Cardiac muscle cell (in vitro differentiated cells and primary cell): ENCODE data around the gene ISOC2. TPM values are rescaled to one million over a fixed set of nuclear protein-coding genes. Genes with fewer than 3 reads are reported as not detected.
"Not testable (repeated sequence)": the region's sequence is repeated elsewhere in the genome, so short reads cannot be mapped to it uniquely, and the experiment has no call there.

Source experiments
- DNase-seq, 2 donors: peaks; one replicate each; pipeline versions ENCODE4 v3.0.0 to v3.0.0-alpha.2; 2010 to 2017; ENCODE audit warnings: low read depth in 1 of 2, low spot score in 1 of 2
- H3K27ac ChIP-seq: fragments of 200-600 bp; sonication (generic); 2 replicates; pipeline ENCODE4 v1.5.1; 2016
- H3K27me3 ChIP-seq: fragments of 200-600 bp; sonication (generic); 2 replicates; pipeline ENCODE4 v1.6.0; 2016; ENCODE audit warnings: control low read depth
- H3K36me3 ChIP-seq: fragments of 200-600 bp; sonication (generic); 2 replicates; pipeline ENCODE4 v1.5.1; 2016; ENCODE audit warnings: control low read depth
- H3K4me1 ChIP-seq: fragments of 200-600 bp; sonication (generic); 2 replicates; pipeline ENCODE4 v1.8.1; 2017; ENCODE audit warnings: low read depth, mild to moderate bottlenecking, mixed run types
- H3K4me3 ChIP-seq: fragments of 200-600 bp; sonication (generic); 2 replicates; pipeline ENCODE4 v1.5.1; 2016; ENCODE audit warnings: mild to moderate bottlenecking
- H3K9me3 ChIP-seq: fragments of 200-600 bp; sonication (generic); 2 replicates; pipeline ENCODE4 v1.5.1; 2017; ENCODE audit warnings: low read depth, mild to moderate bottlenecking, control low read depth
- CTCF ChIP-seq: IDR thresholded peaks from 2 replicates; pipeline ENCODE4 v1.5.1; 2012; ENCODE audit warnings: low read depth, mild to moderate bottlenecking, low read length
- polyA plus RNA-seq: library from polyadenylated mRNA; unstranded; fragments of >200 nt; fragmentation: Nextera tagmentation; extraction: Ambion mirVana; gene quantifications from 2 replicates; pipeline ENCODE4 v1.2.1, GENCODE V29; 2016
- total RNA-seq: library from RNA; depleted of rRNA; stranded (reverse); fragments of >200 nt; gene quantifications from 2 replicates; pipeline ENCODE4 v1.2.3, GENCODE V29; 2016

Gene ISOC2
- total and polyA plus RNA-seq, 2 experiments from 2014 or later, result 89.7 to 99.4 TPM

- H3K4me3 ChIP-seq, result peak overlapping the region; percentile 13
Observed at GRCh38 chr19:55408533-55408872, 52.9 kb downstream of the ISOC2 start.

GRCh38 chr19:55407800-55408532, 53.5 kb downstream of the ISOC2 start:
- no peaks in the 10 kb centered on the region for H3K27me3 ChIP-seq
- DNase-seq, result peak; percentile 100
- peak overlapping the region; percentile 97 for H3K27ac ChIP-seq
- no peaks in the 10 kb centered on the region for H3K9me3 ChIP-seq
- no peaks in the 10 kb centered on the region for H3K4me1 ChIP-seq
- no peak for TF ChIP-seq CTCF
- peaks cover 20% of the 10 kb centered on the region for H3K36me3 ChIP-seq
- H3K4me3 ChIP-seq, result peak overlapping the region; percentile 82

More at GRCh38 chr19:55408533-55408872, 52.9 kb downstream of the ISOC2 start:
- Histone ChIP-seq H3K4me1 (no peaks in the 10 kb centered on the region), H3K27me3 (no peaks in the 10 kb centered on the region), H3K9me3 (no peaks in the 10 kb centered on the region), H3K27ac (peak overlapping the region; percentile 97), H3K36me3 (peaks cover 16% of the 10 kb centered on the region)
- no peak for DNase-seq
- no peak for TF ChIP-seq CTCF

- Histone ChIP-seq H3K4me3 (peak within 1 kb of the TSS; percentile 82), H3K36me3 (peaks cover 25% of the 10 kb centered on the region)
- H3K4me1 ChIP-seq, result not testable (repeated sequence)
Observed at GRCh38 chr19:55407550-55407799, 54.0 kb downstream of the ISOC2 start, which contains the start of gene UBE2S. TSS of gene UBE2S (minus strand) at chr19:55407788. CDS start at chr19:55407589, 199 bp downstream.

GRCh38 chr19:55406826-55407549, 54.5 kb downstream of the ISOC2 start:
- Histone ChIP-seq H3K9me3 (no peaks in the 10 kb centered on the region), H3K27ac (peak overlapping the region; percentile 94)
- peak; percentile 53 to 56 for DNase-seq

More at GRCh38 chr19:55407550-55407799, 54.0 kb downstream of the ISOC2 start, which contains the start of gene UBE2S:
- not testable (repeated sequence) for H3K9me3 ChIP-seq, DNase-seq, H3K27me3 ChIP-seq
- H3K27ac ChIP-seq, result peak within 1 kb of the TSS; percentile 97

GRCh38 chr19:55406091-55406825, 55.2 kb downstream of the ISOC2 start:
- Histone ChIP-seq H3K27me3 (no peaks in the 10 kb centered on the region), H3K36me3 (peaks cover 35% of the 10 kb centered on the region), H3K4me3 (peak overlapping the region; percentile 82), H3K9me3 (no peaks in the 10 kb centered on the region), H3K4me1 (no peaks in the 10 kb centered on the region), H3K27ac (peak overlapping the region; percentile 0)
- TF ChIP-seq CTCF, result no peak
- no peak for DNase-seq

More at GRCh38 chr19:55406826-55407549, 54.5 kb downstream of the ISOC2 start:
- TF ChIP-seq CTCF, result no peak
- peaks cover 30% of the 10 kb centered on the region for H3K36me3 ChIP-seq
- no peaks in the 10 kb centered on the region for H3K27me3 ChIP-seq
- no peaks in the 10 kb centered on the region for H3K4me1 ChIP-seq
- H3K4me3 ChIP-seq, result peak overlapping the region; percentile 82
